CD4-positive, alpha-beta T cell treated with Interleukin-15 for 4 hours (primary cell): ENCODE measurements around the gene BANK1.
"Not testable (repeated sequence)": the region's sequence is repeated elsewhere in the genome, so short reads cannot be mapped to it uniquely, and the experiment has no call there.

Experiments used
- DNase-seq: peaks from one replicate; pipeline ENCODE4 v3.0.0-alpha.2; 2020; ENCODE audit warnings: low spot score

BANK1 gene

DNA sequence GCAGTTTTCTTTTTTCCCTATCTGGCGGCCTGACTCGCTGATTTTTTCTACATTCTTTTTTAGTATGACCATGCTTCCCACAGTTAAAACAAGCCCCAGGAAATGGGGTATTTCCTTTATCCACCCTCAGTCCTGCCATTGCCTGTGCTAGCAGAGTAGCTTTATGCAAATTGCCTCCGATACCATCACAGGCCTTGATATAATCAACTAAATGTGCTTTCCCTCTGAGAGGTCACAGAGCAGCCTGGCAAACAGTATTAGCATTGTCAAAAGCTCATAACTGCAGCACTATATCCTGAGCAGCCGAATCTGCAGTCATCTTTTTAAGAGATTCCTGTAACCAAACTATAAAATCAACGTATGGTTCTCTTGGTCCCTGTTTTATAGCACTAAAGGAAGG lies 115.0 kb downstream of the BANK1 start:
- not testable (repeated sequence) for DNase-seq

DNA sequence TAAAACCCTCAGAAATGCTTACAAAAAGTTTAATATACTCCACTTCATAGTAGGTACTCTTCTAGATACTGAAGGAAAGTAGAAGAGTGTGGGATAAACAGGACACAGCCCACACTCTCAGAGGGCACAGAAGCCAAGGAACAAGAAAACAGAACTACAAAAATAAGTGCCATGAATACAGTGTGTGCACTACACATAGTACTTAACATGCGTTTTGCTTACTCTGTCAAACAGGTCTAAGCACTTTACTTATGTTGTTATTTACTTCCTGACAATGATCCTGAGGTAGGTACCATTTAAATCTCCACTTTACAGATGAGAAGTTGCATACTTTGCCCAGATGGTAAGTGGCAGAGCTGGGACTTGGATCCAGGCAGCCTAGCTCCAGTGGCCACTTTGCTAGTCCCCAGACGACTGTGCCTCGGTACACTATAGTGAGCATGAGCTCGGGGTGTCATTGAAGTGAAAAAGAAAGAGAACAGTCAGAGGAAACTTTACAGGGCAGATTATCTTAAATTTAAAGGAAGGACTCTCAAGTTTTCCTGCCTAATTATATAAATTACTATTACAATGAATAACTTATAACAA lies 120.3 kb downstream of the BANK1 start:
- DNase-seq: no peak

DNA sequence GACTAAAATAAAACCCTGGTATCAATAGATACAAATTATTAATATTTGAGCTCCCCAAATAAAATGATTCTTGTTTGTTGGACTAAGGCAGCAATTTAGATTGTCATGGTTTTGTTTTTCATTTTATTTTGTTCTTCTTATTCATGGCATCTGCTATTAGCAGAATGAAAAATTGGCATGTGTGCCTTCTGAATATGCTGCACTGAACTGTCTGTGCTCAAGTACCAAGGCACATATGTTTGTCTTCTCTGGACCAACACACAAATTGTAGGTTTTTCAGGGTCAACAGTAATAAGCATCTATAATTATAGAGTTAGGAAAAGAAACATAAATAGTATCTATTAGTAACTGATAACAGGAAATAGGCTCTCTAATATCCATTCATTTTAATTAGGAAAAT lies 121.1 kb downstream of the BANK1 start:
- no peak for DNase-seq

DNA sequence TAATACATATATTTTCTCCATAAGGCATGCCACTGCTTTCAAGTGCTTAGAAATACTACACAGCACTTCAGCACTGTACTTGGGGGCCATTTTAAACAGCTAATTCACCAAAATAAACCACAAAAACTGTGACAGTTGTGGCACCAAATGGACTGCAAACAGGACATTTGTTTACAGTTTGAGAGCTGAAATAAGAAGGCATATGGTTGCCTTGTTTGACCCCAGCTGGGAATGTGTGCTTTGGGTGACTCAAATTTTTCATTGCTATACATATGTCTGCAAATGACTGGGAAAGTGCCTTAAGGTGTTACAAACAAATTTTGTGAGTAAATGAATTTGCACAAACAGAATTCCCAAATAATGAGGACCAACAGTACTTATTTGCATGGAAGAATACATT lies 124.2 kb downstream of the BANK1 start:
- no peak for DNase-seq

DNA sequence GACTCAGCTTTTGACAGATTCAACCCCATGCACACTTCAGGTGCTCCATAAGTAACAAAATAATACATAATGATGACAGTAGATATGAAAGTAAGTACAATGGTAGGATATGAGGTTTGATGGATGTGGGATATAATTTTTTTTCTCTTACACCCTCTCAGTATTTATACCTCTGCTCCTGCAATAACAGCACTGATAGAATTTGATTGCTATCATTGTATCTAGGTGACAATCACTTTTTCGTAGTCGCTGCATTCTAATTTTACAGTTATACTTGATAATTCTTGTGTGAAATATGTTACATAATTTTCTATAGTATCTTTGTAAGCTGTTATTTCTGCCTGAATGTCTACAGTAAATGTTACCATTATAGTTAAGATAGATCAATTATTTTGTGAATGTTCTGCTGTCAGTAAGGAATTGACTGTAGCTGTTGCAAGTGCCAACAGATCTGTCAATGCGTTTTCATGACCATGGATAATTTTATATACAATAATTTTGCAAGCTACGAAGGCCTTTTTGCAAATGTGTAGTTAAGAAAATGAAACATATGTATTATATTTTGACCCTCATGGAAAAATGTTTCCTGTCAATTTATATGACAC lies 128.9 kb downstream of the BANK1 start:
- DNase-seq: no peak

DNA sequence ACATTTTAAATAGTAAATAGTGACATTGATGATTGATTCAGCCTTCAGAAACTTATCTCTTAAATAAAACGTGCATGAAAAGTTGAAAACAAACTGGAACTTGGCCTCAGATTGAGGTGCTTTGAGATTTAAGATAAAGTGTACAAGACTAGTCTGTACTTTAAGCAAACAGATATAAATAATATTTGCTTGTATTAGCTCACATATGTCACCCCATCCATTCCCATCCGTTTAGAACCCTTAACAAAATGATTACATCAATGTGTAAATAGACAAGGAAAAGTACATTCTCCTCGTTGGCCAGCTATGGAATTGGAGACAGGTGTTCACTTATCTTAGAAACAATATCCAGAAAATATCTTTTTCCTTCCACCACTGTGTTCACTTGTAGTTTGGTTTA lies 130.8 kb downstream of the BANK1 start:
- no peak for DNase-seq

DNA sequence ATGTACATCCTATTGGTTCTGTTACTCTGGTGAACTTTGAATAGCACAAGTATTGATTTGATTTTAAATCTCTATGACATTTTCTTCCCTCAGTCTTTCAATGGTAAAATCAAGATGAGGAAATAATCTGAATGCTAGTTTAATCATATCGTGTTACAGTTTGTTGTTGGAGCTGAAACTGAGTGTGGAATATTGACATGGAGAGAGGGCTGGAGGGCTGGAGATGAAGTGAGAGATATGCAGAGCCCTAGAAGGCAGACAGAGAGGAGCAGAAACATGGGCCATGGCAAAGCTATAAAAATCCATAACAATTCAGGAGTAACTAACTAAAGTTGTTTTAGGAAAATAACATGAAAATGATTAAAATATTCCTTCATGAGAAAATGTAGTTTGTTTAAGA lies 141.1 kb downstream of the BANK1 start:
- DNase-seq: no peak

DNA sequence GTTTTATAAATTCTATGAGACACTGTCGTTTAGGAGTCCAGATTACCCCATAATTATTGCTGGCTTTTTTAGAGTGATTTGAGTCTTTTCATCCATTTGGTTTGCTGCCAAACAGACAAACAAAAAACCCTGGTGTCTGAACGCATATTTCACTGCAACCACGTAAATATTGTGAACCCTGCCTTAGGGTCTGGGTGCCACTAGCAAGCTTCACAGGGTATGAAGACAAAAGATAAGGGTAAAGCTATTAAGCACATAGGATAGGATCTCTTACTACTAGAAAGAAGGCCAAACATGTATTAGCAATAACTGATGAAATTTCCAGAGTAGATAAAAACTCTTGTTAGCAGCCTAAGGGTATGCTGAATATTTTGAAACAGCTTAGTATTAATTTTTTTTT lies 143.3 kb downstream of the BANK1 start:
- DNase-seq: no peak

DNA sequence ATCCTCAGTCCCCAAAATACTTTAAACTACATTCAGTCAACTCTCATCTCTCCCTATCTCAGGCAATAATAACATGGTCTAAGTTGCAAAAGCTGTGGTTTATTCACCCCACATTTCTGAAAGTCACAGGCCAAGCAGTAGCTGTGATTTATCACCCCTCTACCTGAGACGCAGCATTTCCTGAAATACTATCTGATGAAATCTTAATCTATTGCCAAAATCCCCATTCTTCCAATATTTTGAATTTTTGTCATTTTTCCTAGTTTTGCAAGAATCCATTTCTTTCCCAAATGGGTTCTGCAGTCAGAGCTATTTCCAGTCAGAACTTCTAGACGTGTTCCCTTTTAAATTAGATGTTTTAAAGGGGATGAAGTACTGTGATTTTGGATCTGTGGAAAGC lies 148.3 kb downstream of the BANK1 start:
- DNase-seq: no peak

DNA sequence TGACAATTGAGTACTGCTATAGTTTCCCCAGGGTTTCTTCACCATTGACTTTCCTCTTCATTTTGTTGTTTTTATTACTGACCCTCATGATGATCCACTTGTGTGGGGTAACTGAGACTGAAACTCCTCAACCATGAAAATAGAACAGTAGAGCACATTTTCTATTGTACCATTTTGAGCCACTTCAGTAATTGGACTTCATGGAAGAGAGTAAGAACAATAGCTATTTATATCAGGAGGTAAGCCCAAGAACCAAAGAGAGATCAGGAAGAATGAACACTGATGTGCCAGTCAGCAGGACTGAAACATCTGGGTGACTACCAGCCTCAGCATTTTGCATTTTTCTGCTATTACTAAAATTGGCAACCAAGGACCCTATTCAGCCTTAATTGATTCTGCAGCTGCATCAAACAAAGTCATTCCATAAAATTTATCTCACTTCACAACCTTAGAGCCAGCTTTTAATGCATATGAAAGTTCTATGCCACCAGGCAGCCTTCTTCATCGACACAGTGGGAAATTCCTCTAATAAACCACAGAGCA lies 151.4 kb downstream of the BANK1 start:
- DNase-seq: no peak

DNA sequence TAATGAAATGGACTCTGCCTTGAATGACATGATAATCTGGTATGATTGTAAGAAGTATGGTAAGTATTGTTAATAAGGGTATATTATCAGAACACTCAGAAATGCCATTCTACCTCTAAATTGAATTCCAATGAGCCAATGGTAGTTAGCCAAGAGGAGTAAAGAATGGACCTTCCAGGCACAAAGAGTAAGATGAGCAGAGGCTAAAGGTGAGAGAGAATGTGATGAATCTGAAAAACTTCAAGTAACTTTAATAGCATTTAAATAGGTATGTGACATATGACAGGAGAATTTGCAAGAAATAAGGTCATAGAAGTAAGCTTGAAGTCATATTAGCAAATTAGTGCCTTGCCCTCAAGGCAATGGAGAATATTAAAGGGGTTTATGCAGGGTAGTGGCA lies 152.4 kb downstream of the BANK1 start:
- DNase-seq: no peak

DNA sequence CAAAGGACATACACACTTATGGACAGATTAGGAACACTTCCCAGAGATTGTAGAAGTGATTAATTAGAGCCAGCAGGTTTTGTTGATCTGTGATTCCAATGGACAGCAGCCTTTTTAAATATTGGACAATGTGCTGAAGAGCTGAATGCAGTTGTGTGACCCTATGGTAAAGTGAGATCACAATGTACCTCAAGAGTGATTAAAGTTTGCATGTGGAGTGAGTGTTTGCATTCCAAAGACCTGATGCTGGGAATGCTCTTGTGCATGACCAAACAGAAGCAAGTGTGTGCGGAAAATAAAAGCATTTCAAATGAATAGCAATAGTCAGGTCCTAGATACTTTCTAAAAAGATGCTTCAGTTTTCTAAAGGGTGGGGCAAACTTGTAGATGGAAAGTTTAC lies 154.1 kb downstream of the BANK1 start:
- no peak for DNase-seq

DNA sequence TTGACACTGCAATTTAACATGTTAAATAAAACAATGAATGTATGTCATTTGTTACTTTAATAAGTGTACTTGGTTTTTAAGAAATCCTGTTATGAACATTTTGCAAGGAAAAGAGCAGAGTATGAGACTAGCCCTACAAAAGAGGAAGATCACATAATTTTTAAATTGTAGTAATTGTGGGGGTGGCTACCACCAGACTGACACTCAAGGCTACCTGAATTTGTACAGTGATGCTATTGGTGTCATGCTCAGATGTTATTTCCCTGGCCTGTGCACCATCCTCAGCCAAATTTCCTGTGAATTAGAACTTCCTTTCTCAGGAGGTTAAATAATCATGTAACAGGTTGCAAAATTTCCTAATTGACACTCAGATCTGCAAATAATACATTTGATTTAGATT lies 157.5 kb downstream of the BANK1 start:
- no peak for DNase-seq

DNA sequence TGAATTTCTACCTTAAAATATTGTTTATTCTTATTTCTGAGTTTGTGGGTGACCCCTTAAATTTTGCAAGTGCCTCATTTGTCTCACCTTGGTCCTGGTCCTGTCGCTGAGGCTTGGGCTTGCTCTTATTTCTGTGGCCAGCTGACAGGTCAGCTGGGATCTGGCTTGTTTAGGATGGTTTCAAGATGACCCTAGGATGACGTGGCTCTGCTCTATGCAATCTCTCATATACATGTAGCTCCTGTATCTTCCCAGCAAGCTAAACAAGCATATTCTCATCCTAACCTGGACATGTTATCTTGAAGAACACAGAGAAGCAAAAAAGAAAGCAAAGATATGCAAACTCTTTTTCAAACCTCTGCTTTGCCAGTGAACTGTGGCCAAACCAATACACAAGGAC lies 158.4 kb downstream of the BANK1 start:
- DNase-seq: no peak

DNA sequence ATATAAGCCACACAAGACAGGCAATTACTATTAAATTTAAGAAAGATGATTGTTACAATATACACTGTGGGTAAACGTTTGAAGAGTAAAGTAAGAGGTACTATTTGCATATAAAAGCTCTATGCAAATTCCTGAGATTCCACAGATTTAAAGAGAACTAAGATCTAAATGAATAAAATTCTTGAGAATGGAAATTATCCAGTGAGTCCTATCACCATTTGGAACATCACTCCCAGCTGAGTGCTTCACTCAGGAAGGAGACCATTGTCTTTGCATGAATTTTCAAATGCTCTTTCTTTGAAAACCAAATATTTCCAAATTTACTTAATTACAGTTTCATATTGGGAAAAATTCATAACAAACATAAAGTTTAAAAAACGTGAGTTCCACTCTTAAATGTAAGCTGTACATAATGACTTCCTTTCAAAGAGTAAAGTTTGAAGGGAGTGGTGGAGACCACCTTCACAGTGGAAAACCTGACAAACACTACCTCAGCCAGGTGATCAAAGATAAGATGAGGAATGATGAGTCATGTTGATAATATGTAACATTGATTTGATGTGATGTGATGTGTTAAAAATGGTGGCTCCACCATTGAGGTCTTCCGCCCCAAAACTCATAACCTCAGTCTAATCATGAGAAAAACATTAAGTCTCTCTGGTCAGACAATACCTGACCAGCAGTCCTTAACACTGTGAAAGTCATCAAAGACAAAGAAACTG lies 159.9 kb downstream of the BANK1 start:
- DNase-seq: no peak

DNA sequence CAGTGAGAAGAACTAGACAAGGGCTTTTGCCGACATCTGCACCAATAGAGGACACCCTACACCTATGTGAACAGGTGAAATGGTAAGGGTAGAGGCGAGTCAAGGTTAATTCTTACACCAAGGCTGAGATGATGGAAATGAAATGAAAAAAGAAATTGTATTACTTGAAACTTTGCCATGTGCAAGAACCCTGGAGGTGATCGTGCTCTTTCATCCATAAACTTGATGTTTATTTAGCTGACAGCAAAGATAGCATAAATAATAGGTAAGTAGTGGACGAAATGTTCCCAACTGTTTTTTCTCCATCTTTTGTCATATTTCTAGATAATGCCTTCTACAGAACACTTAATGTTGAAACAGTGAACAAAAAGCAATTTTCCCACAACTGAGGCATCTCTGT lies 162.5 kb downstream of the BANK1 start:
- DNase-seq: no peak

DNA sequence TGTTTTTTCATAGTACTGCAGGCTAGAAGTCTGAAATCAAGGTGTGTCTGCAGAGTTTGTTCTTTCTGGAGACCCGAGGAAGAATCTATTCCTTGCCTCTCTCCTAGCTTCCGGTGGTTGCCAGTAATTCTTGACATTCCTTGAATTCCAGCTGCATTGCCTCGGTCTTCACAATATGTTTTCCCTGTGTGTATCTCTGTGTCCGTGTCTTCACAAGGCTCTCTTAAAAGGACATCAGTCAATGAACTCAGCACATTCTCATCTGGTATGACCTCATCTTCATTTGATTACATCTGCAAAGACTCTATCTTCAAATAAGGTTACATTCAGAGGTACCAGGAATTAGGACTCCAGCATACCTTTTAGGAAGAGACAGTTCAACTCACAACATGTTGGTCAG lies 163.4 kb downstream of the BANK1 start:
- DNase-seq: no peak

DNA sequence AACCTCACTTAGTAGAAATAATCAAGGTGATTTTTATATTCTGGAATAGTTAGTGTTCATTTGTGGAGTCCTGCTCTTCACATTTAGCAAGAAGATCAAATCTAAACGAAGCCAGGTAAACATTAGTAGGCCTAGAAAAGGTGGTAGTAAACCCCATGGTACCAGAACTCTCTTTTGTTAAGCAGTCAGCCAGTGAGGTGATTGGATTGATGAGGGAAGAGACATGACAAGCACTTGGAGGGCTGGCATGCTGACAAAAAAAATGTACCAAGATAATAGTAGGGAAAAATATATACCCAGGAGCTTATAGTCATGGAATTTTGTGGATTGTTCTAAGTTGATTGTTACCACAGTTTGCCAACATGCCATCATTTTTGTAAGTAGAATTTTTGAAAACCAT lies 163.8 kb downstream of the BANK1 start:
- no peak for DNase-seq

DNA sequence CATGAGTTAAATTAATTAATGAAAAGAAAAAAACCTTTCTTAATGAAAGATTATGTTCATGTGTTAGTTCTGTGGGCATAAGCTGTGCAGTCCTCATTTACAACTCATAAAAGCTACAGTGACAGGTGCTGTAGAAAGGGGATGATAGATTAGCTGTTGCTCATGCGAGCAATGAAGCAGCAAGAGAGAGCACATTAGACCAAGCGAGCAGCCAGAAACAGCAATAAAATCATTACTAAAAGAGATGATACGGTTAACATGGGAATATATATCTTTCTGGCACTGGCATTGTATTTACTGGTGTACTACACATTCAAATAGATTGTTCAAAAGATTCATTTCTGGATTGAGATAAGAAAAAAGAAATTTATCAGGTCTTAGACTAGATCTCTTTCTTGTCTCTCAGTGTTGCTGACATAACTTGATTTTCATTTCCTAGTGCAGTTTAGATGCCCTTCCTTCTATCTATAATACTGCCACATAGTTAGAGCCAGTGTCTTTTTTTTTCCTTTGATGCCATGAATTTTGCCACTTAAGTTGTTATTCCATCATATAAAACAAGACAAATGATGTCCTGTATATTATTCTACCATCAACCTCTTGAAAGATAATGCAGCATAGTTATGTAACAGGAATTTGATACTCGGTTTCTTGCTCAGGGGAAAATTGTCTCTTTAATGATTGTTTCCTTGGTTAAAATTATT lies 164.6 kb downstream of the BANK1 start:
- DNase-seq: no peak

DNA sequence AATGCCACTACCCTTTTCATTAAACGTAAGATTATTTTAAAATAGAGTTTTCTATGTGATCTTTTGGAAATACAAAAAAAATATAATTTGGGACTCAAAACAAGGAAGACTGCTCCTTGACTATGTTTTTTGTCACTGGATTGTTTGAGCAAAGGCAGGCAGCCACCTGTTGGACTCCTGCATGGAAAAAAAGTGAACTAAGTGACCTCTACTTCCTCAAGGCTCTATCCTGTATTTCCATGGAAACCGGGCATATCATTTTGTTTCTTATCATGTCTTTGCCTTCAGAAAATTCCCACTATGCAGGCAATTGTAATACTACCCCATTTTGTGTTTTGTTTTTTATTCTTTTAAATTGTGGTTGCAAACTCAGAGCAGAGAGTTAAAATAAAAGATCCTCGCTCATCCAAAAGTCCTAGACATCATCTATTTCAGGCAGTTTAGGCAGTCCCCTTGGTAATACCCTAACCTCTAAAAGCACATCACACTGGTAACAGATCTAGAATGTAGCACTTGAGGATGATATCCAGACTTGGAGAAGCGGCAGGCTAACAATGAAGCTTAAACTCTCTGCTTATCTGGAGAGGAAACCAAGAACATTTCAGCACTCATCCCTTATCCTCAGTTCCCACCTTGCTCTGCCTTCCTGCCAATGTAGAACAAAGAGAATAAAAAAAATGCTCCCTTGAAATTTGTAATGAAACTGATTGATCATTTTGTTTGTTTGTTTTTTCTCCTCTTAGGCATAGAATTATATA lies 165.7 kb downstream of the BANK1 start:
- DNase-seq: no peak

DNA sequence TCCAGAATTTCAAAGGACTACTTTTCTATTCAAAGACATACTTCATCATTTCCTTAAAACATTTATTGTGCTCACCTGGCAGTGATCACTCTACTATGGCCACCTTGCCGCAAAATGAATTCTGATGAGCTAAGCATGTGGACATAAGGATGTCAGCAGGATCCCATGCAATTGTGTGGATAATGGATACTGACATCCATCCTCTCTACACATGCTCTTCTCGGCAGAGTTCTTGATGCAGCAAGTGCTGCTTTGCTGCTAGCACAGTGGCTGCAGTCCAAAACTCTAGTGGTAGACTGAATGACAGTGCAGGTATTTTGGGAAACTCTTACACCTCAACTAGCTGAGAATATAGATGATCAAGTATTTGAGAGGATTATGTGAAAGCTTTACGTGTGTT lies 168.0 kb downstream of the BANK1 start:
- no peak for DNase-seq

DNA sequence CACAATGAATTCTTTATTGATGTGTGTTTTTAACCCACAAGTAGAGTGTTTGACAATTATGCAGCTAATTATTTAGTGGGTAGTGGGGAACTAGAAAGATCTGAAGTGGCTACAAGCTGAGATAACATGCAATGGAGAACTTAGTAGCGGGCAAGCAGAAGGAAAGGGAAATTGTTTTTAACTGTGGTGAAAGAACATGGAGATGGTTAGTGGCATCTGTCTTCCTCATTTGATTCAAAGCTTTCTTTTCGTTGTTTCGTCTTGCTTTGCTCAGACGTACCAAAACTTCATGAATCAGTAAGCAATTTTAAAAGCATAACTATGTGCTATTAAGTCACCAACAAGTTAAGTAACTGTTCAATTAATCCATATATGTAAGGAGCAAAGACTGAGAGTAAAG lies 169.9 kb downstream of the BANK1 start:
- DNase-seq: no peak
